ENCODE data around the gene RSRC1.
A peak's percentile ranks its signal among the peaks of the same experiment; 100 is the strongest.
"Not testable (repeated sequence)": the region's sequence is repeated elsewhere in the genome, so short reads cannot be mapped to it uniquely, and the experiment has no call there.

Gene RSRC1

GRCh38 chr3:158105710-158106253, 4.1 kb upstream of the RSRC1 start:
- H3K9me3 Mint-ChIP-seq = no peaks in the 10 kb centered on the region
- peaks cover 57% of the 10 kb centered on the region for H3K4me1 Mint-ChIP-seq
- CTCF ChIA-PET = no interaction called here
- peak overlapping the region; percentile 71 for H3K4me3 Mint-ChIP-seq
- peak overlapping the region; percentile 58 for H3K27ac Mint-ChIP-seq
- DNase-seq = peak; percentile 38
- H3K36me3 Mint-ChIP-seq = peaks cover 8% of the 10 kb centered on the region
- peaks cover 88% of the 10 kb centered on the region for H3K27me3 Mint-ChIP-seq

- peaks cover 69% of the 10 kb centered on the region for H3K4me1 Mint-ChIP-seq
- peak; percentile 21 for DNase-seq
- CTCF ChIA-PET = interaction anchor here (0.8 kb wide), 1 partner anchor 327 kb away, joined by 4 read pairs; no protein-coding TSS in a partner anchor
These were observed 3.0 kb upstream of the RSRC1 start for GRCh38 chr3:158106766-158107471.

GRCh38 chr3:158107605-158108444, 2.1 kb upstream of the RSRC1 start:
- Mint-ChIP-seq H3K27ac (peak overlapping the region; percentile 63), H3K4me1 (peaks cover 73% of the 10 kb centered on the region), H3K36me3 (peaks cover 17% of the 10 kb centered on the region), H3K9me3 (peaks cover 7% of the 10 kb centered on the region), H3K27me3 (peaks cover 68% of the 10 kb centered on the region), H3K4me3 (peak overlapping the region; percentile 14)
- no peak for DNase-seq
- CTCF ChIA-PET = interaction anchor here (0.8 kb wide), 1 partner anchor 326 kb away, joined by 4 read pairs; no protein-coding TSS in a partner anchor

More at GRCh38 chr3:158106766-158107471, 3.0 kb upstream of the RSRC1 start:
- Mint-ChIP-seq H3K4me3 (peak overlapping the region; percentile 50), H3K36me3 (peaks cover 10% of the 10 kb centered on the region), H3K9me3 (peaks cover 1% of the 10 kb centered on the region), H3K27me3 (peaks cover 77% of the 10 kb centered on the region), H3K27ac (peak overlapping the region; percentile 63)

GRCh38 chr3:158108445-158108985, 1.4 kb upstream of the RSRC1 start:
- peaks cover 21% of the 10 kb centered on the region for H3K36me3 Mint-ChIP-seq
- H3K4me3 Mint-ChIP-seq = peak overlapping the region; percentile 9
- no peak overlapping the region for H3K27ac Mint-ChIP-seq
- DNase-seq = no peak
- H3K27me3 Mint-ChIP-seq = peaks cover 61% of the 10 kb centered on the region
- CTCF ChIA-PET = no interaction called here
- peaks cover 8% of the 10 kb centered on the region for H3K9me3 Mint-ChIP-seq
- peaks cover 69% of the 10 kb centered on the region for H3K4me1 Mint-ChIP-seq

- Mint-ChIP-seq H3K27ac (peak overlapping the region; percentile 67), H3K4me1 (peaks cover 60% of the 10 kb centered on the region), H3K36me3 (peaks cover 25% of the 10 kb centered on the region), H3K27me3 (peaks cover 52% of the 10 kb centered on the region), H3K4me3 (peak overlapping the region; percentile 74), H3K9me3 (peaks cover 16% of the 10 kb centered on the region)
- DNase-seq = no peak
- CTCF ChIA-PET = no interaction called here
These were observed 540 bp upstream of the RSRC1 start for GRCh38 chr3:158109295-158109803.

GRCh38 chr3:158110658-158111018, 749 bp downstream of the RSRC1 start:
- peaks cover 40% of the 10 kb centered on the region for H3K27me3 Mint-ChIP-seq
- peaks cover 25% of the 10 kb centered on the region for H3K36me3 Mint-ChIP-seq
- H3K27ac Mint-ChIP-seq = peak overlapping the region; percentile 80
- peaks cover 16% of the 10 kb centered on the region for H3K9me3 Mint-ChIP-seq
- H3K4me1 Mint-ChIP-seq = peaks cover 53% of the 10 kb centered on the region
- no peak for DNase-seq
- CTCF ChIA-PET = interaction anchor here (0.6 to 0.8 kb wide), 2 partner anchors 12 to 17 kb away, joined by 4 to 6 read pairs; no protein-coding TSS in a partner anchor
- peak overlapping the region; percentile 74 for H3K4me3 Mint-ChIP-seq

GRCh38 chr3:158111861-158112260, 2.0 kb downstream of the RSRC1 start:
- CTCF ChIA-PET = no interaction called here
- Mint-ChIP-seq H3K9me3 (peaks cover 16% of the 10 kb centered on the region), H3K27me3 (peaks cover 27% of the 10 kb centered on the region), H3K4me1 (peaks cover 44% of the 10 kb centered on the region), H3K36me3 (peaks cover 22% of the 10 kb centered on the region), H3K4me3 (peak overlapping the region; percentile 14), H3K27ac (no peak overlapping the region)
- no peak for DNase-seq

GRCh38 chr3:158113595-158113994, 3.7 kb downstream of the RSRC1 start:
- H3K27me3 Mint-ChIP-seq = peaks cover 11% of the 10 kb centered on the region
- DNase-seq, H3K27ac Mint-ChIP-seq, CTCF ChIA-PET, H3K4me3 Mint-ChIP-seq: not testable (repeated sequence)
- H3K4me1 Mint-ChIP-seq = peaks cover 35% of the 10 kb centered on the region
- H3K36me3 Mint-ChIP-seq = peaks cover 22% of the 10 kb centered on the region
- peaks cover 16% of the 10 kb centered on the region for H3K9me3 Mint-ChIP-seq

GRCh38 chr3:158120330-158120729, 10.4 kb downstream of the RSRC1 start:
- Mint-ChIP-seq H3K36me3 (peaks cover 33% of the 10 kb centered on the region), H3K27ac (no peak overlapping the region), H3K4me3 (no peak overlapping the region), H3K9me3 (no peaks in the 10 kb centered on the region), H3K4me1 (peaks cover 2% of the 10 kb centered on the region), H3K27me3 (no peaks in the 10 kb centered on the region)
- CTCF ChIA-PET = no interaction called here
- DNase-seq = no peak

GRCh38 chr3:158121295-158121694, 11.4 kb downstream of the RSRC1 start:
- Mint-ChIP-seq H3K36me3 (peaks cover 41% of the 10 kb centered on the region), H3K27ac (no peak overlapping the region), H3K4me1 (peaks cover 2% of the 10 kb centered on the region), H3K4me3 (no peak overlapping the region), H3K27me3 (no peaks in the 10 kb centered on the region), H3K9me3 (peaks cover 2% of the 10 kb centered on the region)
- CTCF ChIA-PET = no interaction called here
- no peak for DNase-seq

GRCh38 chr3:158122721-158123120, 12.8 kb downstream of the RSRC1 start:
- Mint-ChIP-seq H3K4me1 (peaks cover 15% of the 10 kb centered on the region), H3K36me3 (peaks cover 56% of the 10 kb centered on the region)
- H3K9me3 Mint-ChIP-seq, DNase-seq, H3K27ac Mint-ChIP-seq, H3K27me3 Mint-ChIP-seq, CTCF ChIA-PET, H3K4me3 Mint-ChIP-seq: not testable (repeated sequence)

GRCh38 chr3:158127250-158128219, 17.6 kb downstream of the RSRC1 start:
- Mint-ChIP-seq H3K4me3 (no peak overlapping the region), H3K36me3 (peaks cover 75% of the 10 kb centered on the region), H3K27me3 (no peaks in the 10 kb centered on the region), H3K9me3 (peaks cover 9% of the 10 kb centered on the region), H3K4me1 (peaks cover 21% of the 10 kb centered on the region), H3K27ac (no peak overlapping the region)
- CTCF ChIA-PET = interaction anchor here (0.7 to 1.6 kb wide), 2 partner anchors 10 to 17 kb away, joined by 3 to 6 read pairs; partner anchors contain the start of gene RSRC1
- DNase-seq = no peak

- H3K27me3 Mint-ChIP-seq = no peaks in the 10 kb centered on the region
- no peak for DNase-seq
These were observed 18.9 kb downstream of the RSRC1 start for GRCh38 chr3:158128755-158129154.

More at GRCh38 chr3:158128755-158129154, 18.9 kb downstream of the RSRC1 start:
- peaks cover 21% of the 10 kb centered on the region for H3K4me1 Mint-ChIP-seq
- CTCF ChIA-PET = no interaction called here
- H3K9me3 Mint-ChIP-seq = peaks cover 9% of the 10 kb centered on the region
- H3K27ac Mint-ChIP-seq = no peak overlapping the region
- peaks cover 64% of the 10 kb centered on the region for H3K36me3 Mint-ChIP-seq
- no peak overlapping the region for H3K4me3 Mint-ChIP-seq

Data from activated naive CD4-positive, alpha-beta T cell treated with anti-CD3 and anti-CD28 coated beads, Interleukin-2, amount 10 ng/mL, durations not matched to agents 7 days and 5 days (primary cell).